ENCODE results near the gene GATAD2A.

GRCh38 chr19:19429361-19429760 is 23.9 kb downstream of the GATAD2A start:
- TF ChIP-seq POLR2A (IDR thresholded peaks at IDR 0.05; ENCODE audit: low read depth, low read length) (no peak), POLR2AphosphoS5 (IDR thresholded peaks at IDR 0.05; ENCODE audit: low read depth, low read length) (no peak)
